ENCODE data around the gene CYB5R4.

DNA sequence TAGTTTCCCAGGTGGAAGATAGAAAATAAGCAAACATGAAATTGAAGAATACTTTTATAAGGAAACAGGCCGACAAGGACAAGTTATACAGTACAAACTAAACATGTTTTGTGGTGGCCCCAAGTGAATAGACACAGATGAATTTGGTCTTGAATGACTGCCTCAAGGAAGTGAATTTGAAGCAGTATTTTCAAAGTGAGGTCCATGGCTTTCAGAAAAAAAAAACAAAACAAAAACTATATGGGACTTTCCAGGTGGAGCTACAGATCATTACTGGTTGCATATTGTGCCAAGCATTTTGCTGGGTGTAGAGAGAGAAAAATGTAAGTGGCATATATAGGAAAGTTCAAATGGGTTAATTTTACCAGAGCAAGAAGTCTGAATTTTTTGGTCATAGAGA lies 68.8 kb downstream of the CYB5R4 start:
- no peak for TF ChIP-seq POLR2AphosphoS5 (IDR thresholded peaks at IDR 0.05; ENCODE audit: low read depth, low read length)
- TF ChIP-seq, protein P1, sequence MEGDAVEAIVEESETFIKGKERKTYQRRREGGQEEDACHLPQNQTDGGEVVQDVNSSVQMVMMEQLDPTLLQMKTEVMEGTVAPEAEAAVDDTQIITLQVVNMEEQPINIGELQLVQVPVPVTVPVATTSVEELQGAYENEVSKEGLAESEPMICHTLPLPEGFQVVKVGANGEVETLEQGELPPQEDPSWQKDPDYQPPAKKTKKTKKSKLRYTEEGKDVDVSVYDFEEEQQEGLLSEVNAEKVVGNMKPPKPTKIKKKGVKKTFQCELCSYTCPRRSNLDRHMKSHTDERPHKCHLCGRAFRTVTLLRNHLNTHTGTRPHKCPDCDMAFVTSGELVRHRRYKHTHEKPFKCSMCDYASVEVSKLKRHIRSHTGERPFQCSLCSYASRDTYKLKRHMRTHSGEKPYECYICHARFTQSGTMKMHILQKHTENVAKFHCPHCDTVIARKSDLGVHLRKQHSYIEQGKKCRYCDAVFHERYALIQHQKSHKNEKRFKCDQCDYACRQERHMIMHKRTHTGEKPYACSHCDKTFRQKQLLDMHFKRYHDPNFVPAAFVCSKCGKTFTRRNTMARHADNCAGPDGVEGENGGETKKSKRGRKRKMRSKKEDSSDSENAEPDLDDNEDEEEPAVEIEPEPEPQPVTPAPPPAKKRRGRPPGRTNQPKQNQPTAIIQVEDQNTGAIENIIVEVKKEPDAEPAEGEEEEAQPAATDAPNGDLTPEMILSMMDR (IDR thresholded peaks at IDR 0.05 in 2 of 3, conservative IDR thresholded peaks at IDR 0.05 in 1 of 3; ENCODE audit: borderline replicate concordance in 1 of 3, insufficient read depth in 1 of 3, low read depth in 2 of 3, low read length in 2 of 3), result no peak
- TF ChIP-seq ZNF274 (IDR thresholded peaks at IDR 0.05; ENCODE audit: low read depth, low read length), result no peak
- TF ChIP-seq SIN3A (IDR thresholded peaks at IDR 0.05; ENCODE audit: low read depth), result no peak
- TF ChIP-seq, protein P2, sequence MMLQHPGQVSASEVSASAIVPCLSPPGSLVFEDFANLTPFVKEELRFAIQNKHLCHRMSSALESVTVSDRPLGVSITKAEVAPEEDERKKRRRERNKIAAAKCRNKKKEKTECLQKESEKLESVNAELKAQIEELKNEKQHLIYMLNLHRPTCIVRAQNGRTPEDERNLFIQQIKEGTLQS (IDR thresholded peaks at IDR 0.05), result no peak
- no peak for TF ChIP-seq EZH2 (IDR thresholded peaks at IDR 0.05)
- no peak for TF ChIP-seq POLR2A (IDR thresholded peaks at IDR 0.05; ENCODE audit: borderline replicate concordance, extremely low read depth, insufficient read depth, insufficient read length)
- TF ChIP-seq, protein P3, sequence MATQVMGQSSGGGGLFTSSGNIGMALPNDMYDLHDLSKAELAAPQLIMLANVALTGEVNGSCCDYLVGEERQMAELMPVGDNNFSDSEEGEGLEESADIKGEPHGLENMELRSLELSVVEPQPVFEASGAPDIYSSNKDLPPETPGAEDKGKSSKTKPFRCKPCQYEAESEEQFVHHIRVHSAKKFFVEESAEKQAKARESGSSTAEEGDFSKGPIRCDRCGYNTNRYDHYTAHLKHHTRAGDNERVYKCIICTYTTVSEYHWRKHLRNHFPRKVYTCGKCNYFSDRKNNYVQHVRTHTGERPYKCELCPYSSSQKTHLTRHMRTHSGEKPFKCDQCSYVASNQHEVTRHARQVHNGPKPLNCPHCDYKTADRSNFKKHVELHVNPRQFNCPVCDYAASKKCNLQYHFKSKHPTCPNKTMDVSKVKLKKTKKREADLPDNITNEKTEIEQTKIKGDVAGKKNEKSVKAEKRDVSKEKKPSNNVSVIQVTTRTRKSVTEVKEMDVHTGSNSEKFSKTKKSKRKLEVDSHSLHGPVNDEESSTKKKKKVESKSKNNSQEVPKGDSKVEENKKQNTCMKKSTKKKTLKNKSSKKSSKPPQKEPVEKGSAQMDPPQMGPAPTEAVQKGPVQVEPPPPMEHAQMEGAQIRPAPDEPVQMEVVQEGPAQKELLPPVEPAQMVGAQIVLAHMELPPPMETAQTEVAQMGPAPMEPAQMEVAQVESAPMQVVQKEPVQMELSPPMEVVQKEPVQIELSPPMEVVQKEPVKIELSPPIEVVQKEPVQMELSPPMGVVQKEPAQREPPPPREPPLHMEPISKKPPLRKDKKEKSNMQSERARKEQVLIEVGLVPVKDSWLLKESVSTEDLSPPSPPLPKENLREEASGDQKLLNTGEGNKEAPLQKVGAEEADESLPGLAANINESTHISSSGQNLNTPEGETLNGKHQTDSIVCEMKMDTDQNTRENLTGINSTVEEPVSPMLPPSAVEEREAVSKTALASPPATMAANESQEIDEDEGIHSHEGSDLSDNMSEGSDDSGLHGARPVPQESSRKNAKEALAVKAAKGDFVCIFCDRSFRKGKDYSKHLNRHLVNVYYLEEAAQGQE (IDR thresholded peaks at IDR 0.05; ENCODE audit: low read depth), result no peak
- TF ChIP-seq CEBPB (IDR thresholded peaks at IDR 0.05; ENCODE audit: low read depth), result no peak
- no peak for TF ChIP-seq EZH2phosphoT487 (IDR thresholded peaks at IDR 0.05; ENCODE audit: borderline replicate concordance)
- TF ChIP-seq EGR1 (IDR thresholded peaks at IDR 0.05; ENCODE audit: low read depth), result no peak
- TF ChIP-seq YY1 (IDR thresholded peaks at IDR 0.05; ENCODE audit: extremely low read depth, insufficient replicate concordance, low read depth, low read length), result no peak
- TF ChIP-seq SP1 (IDR thresholded peaks at IDR 0.05; ENCODE audit: low read depth), result no peak
- TF ChIP-seq SRF (IDR thresholded peaks at IDR 0.05; ENCODE audit: low read depth), result no peak

All from HCT116 (cell line).